Pancreas (tissue), 10 donors: ENCODE data around the gene GBX1. TPM values are rescaled to one million over a fixed set of nuclear protein-coding genes. Genes with fewer than 3 reads are reported as not detected.

Source experiments
- ATAC-seq, 4 donors: fragments of 200-7000 bp; cut with Tn5 transposase; one replicate each; pipeline versions ENCODE4 v1.8.0 to v1.9.1; 2020; ENCODE audit warnings: mild to moderate bottlenecking in 4 of 4, moderate library complexity in 4 of 4
- DNase-seq, 6 donors: peaks; one replicate each; pipeline ENCODE4 v3.0.0-alpha.2; 2020
- FAIRE-seq: peaks from 2 replicates; lab custom pipeline; 2012; peaks lifted over from hg19 to GRCh38; lab: Jason Lieb, UNC
- H3K27ac ChIP-seq, 4 donors: fragments of 200-600 bp; sonication (generic); 1 replicate in 3 of 4; 2 replicates in 1 of 4; pipeline versions ENCODE4 v1.5.0 to v1.8.0; 2020
- H3K27me3 ChIP-seq, 4 donors: fragments of 200-600 bp; one replicate each; pipeline ENCODE4 v1.8.0; 2021
- H3K36me3 ChIP-seq, 3 donors: fragments of 200-600 bp; sonication (generic) in 1 of 3; one replicate each; pipeline versions ENCODE4 v1.5.0 to v1.8.0; 2020 to 2021
- H3K4me1 ChIP-seq, 3 donors: fragments of 200-600 bp; one replicate each; pipeline ENCODE4 v1.8.0; 2021
- H3K4me3 ChIP-seq, 4 donors: fragments of 200-600 bp; sonication (generic) in 2 of 4; one replicate each; pipeline versions ENCODE4 v1.5.0 to v1.8.0; 2020 to 2021
- H3K9me3 ChIP-seq, 4 donors: fragments of 200-600 bp; one replicate each; pipeline ENCODE4 v1.8.0; 2021
- WGBS, 2 donors: extraction: QIAGEN DNeasy Blood & Tissue Kit; methylation state at CpG; one replicate each; pipeline ENCODE4 v1.1.7; 2013; 5-methylcytosine and 5-hydroxymethylcytosine counted together
- intact Hi-C, 3 donors: fragments of 100-400 bp; cut with DNase I; formaldehyde crosslinking; loops; one replicate each; pipeline versions ENCODE4 v1.11.1 to v1.14.2; 2022
- polyA plus RNA-seq, 2 donors: library from polyadenylated mRNA; stranded (reverse); fragments of 200-250 nt; gene quantifications; one replicate each; pipeline ENCODE4 v1.2.3, GENCODE V29; 2013
- total RNA-seq, 6 donors: library from RNA; stranded (reverse); fragmentation: NEBNext Ultra II Directional in 4 of 6; extraction: Animal tissue kit (Norgen Biotek cat#: 25700) in 4 of 6; gene quantifications; one replicate each; pipeline versions ENCODE4 v1.2.1 to v1.2.4, GENCODE V29; 2021 to 2023
- TF ChIP-seq, protein P1 (sequence below), 4 donors: fragments of 200-600 bp; sonication (generic) in 3 of 4; IDR thresholded peaks; one replicate each; pipeline versions ENCODE4 v1.5.0 to v1.8.0; 2021; ENCODE audit warnings: antibody characterized with exemption in 4 of 4
- donor health status: healthy with polysubstance abuse.
- donor health status: DM: no; HTN: no; CAD: no; lungs with moderate emphysema.
- donor health status: DM: no; HTN: no; CAD: no.
- donor health status: control.
- donor health status: control.
- donor health status: Bipolar disorder and iron deficiency.
- donor health status: DM: yes; HTN: yes; CAD: no.
- donor health status: DM: no; HTN: no; CAD: no.
- donor health status: DM: no; HTN: no; CAD: no.
- donor health status: DM: yes; HTN: yes; CAD: no.

GBX1 gene
- total and polyA plus RNA-seq, 8 donors, result not detected

DNA sequence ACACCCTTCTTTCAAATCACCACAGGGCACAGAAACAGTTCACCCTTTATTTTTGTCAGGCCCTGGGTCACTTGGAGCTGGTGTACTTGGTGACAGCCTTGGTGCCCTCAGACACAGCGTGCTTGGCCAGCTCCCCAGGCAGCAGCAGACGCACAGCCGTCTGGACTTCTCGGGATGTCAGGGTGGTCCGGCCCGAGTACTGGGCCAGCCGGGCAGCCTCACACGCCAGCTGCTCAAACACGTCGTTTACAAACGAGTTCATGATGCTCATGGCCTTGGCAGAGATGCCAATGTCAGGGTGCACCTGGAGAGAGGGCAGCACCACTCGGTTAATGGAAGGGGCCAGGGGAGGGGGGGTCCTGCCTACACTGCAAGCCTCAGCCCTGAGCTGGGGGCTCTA, 40.3 kb upstream of the GBX1 start:
- Histone ChIP-seq H3K27me3 (no peaks in the 10 kb centered on the region), H3K4me1 (no peaks in the 10 kb centered on the region), H3K36me3 (no peaks in the 10 kb centered on the region), H3K4me3 (no peak overlapping the region), H3K9me3 (no peaks in the 10 kb centered on the region), H3K27ac (no peak overlapping the region)
- TF ChIP-seq, protein P1, sequence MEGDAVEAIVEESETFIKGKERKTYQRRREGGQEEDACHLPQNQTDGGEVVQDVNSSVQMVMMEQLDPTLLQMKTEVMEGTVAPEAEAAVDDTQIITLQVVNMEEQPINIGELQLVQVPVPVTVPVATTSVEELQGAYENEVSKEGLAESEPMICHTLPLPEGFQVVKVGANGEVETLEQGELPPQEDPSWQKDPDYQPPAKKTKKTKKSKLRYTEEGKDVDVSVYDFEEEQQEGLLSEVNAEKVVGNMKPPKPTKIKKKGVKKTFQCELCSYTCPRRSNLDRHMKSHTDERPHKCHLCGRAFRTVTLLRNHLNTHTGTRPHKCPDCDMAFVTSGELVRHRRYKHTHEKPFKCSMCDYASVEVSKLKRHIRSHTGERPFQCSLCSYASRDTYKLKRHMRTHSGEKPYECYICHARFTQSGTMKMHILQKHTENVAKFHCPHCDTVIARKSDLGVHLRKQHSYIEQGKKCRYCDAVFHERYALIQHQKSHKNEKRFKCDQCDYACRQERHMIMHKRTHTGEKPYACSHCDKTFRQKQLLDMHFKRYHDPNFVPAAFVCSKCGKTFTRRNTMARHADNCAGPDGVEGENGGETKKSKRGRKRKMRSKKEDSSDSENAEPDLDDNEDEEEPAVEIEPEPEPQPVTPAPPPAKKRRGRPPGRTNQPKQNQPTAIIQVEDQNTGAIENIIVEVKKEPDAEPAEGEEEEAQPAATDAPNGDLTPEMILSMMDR (IDR thresholded peaks at IDR 0.05), result no peak
- WGBS, 2 donors, result 23 to 24% methylated on average over 12 of the region's 12 CpGs
- ATAC-seq (no peak), DNase-seq (no peak), FAIRE-seq (no peak)
- intact Hi-C loops, result no loop called here

DNA sequence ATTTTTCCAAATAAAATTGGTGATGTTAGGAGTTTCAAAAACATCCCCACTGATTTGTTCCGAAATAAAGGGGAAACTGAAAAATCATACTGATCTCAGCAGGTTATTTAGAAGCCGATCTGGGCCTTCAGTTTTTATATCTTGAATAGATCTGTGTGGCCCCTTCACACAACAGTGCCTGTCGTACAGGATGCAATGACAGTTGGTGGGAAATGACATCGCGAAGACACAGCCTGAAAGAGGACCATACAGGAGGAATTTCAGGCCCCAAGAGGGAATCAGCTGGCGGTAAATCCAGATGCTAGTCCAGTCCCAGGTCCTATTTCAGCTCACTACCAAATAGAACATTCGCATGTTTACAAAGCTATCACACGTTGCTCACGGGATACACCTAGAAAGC, 39.8 kb upstream of the GBX1 start:
- Histone ChIP-seq H3K36me3 (no peaks in the 10 kb centered on the region), H3K4me1 (no peaks in the 10 kb centered on the region), H3K27me3 (no peaks in the 10 kb centered on the region), H3K9me3 (no peaks in the 10 kb centered on the region), H3K27ac (no peak overlapping the region), H3K4me3 (no peak overlapping the region)
- WGBS, 2 donors, result 60 to 69% methylated on average over 9 of the region's 9 CpGs
- TF ChIP-seq, protein P1 (IDR thresholded peaks at IDR 0.05), result no peak
- DNase-seq, result no peak
- FAIRE-seq, result no peak
- ATAC-seq, result no peak
- intact Hi-C loops, result no loop called here

DNA sequence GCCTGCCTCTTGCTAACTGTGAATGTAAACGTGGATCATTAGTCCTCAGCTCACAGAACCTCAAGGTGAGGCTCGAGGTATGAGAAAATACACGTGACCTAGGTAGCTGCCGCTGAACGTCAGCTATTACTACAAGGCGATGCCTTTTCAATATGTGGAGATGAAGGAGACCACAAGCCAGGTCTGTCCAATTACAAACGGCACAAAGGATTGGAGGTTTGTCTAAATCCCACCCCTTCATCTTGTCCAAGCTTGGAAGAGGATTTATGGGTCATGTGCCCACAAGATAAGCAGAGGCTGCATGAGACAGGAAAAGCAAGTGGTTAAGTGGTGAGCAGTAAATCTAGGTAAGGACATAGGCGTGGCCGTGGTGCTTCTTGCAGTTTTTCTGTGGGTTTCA, 39.4 kb upstream of the GBX1 start:
- FAIRE-seq, result no peak

DNA sequence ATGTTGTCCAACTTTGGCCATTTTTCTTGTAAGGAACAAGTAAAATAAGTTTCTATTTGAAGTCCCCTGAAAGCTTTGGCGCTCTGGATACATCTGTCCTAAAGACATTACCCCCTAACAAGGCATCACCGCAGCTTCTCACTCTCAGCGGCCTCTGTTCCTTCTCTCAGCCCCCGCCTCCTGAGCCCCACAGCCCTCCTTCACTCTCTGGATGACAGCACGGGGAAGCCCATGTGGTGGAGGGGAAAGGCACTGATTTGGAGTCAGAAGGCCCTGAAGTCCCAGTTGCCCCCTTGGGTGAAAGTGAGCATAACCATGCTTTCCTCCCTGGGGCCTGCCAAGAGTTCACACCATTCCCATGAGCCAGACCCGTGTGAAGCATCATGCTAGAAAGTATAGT, 38.2 kb upstream of the GBX1 start:
- TF ChIP-seq, protein P1 (IDR thresholded peaks at IDR 0.05), result no peak
- WGBS, 2 donors, result 59 to 70% methylated on average over 6 of the region's 6 CpGs
- no peak for FAIRE-seq
- no peaks in the 10 kb centered on the region for H3K4me1 ChIP-seq
- H3K9me3 ChIP-seq, result no peaks in the 10 kb centered on the region
- no peak overlapping the region for H3K27ac ChIP-seq
- no peak overlapping the region for H3K4me3 ChIP-seq
- no peak for ATAC-seq
- no peaks in the 10 kb centered on the region for H3K36me3 ChIP-seq
- DNase-seq, result no peak
- intact Hi-C loops, result no loop called here
- H3K27me3 ChIP-seq, result no peaks in the 10 kb centered on the region

More for the DNA sequence above, 39.4 kb upstream of the GBX1 start:
- Histone ChIP-seq H3K36me3 (no peaks in the 10 kb centered on the region), H3K4me3 (no peak overlapping the region), H3K27me3 (no peaks in the 10 kb centered on the region), H3K9me3 (no peaks in the 10 kb centered on the region), H3K4me1 (no peaks in the 10 kb centered on the region), H3K27ac (no peak overlapping the region)
- no peak for ATAC-seq
- TF ChIP-seq, protein P1 (IDR thresholded peaks at IDR 0.05), result no peak
- intact Hi-C loops, result no loop called here
- WGBS, 2 donors, result 50 to 61% methylated on average over 9 of the region's 9 CpGs
- no peak for DNase-seq

DNA sequence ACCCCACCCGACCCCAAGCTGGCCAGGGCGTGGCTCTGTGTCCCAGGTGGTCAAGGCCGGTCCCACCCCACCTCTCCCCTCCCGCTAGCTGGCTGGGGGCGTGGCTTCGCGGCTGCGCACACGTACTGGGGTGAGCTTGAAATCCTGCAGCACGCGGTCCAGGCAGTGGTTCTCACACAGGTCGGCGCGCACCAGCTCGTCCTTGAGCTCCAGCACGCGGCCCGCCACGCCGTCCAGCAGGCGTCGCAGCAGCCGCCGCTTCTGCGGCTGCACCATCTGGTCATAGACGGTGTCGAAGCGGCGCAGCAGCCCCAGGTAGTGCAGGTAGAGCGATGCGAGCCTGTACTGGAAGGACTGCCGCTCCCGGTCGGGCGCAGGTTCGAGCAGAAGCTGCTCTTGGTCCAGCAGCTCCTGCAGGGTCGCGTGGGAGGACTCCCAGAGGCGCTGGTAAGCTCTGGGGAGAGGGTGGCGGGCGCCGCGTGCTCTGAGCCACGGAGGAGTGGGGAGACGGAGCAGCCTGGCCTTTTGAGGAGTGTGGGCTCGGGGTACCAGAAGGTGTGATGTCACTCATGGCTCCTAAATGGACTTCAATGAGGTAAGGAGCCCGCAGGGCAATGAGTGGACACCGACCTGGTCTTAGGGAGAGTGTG, 37.0 kb upstream of the GBX1 start:
- no peaks in the 10 kb centered on the region for H3K36me3 ChIP-seq
- intact Hi-C loops, result no loop called here
- TF ChIP-seq, protein P1 (IDR thresholded peaks at IDR 0.05), result no peak
- no peaks in the 10 kb centered on the region for H3K27me3 ChIP-seq
- ATAC-seq, result peak in 2 of 4 donors; percentile 33 to 40
- DNase-seq, result no peak
- FAIRE-seq, result no peak
- H3K27ac ChIP-seq, result no peak overlapping the region
- 45 to 58% methylated on average over 47 to 48 of the region's 48 CpGs for WGBS, 2 donors
- no peaks in the 10 kb centered on the region for H3K4me1 ChIP-seq
- no peaks in the 10 kb centered on the region for H3K9me3 ChIP-seq
- no peak overlapping the region for H3K4me3 ChIP-seq
